ENCODE data around the gene ANKRD30A. TPM values are rescaled to one million over a fixed set of nuclear protein-coding genes. Genes with fewer than 3 reads are reported as not detected.
"Not testable (repeated sequence)": the region's sequence is repeated elsewhere in the genome, so short reads cannot be mapped to it uniquely, and the experiment has no call there.

Gene ANKRD30A
- polyA plus RNA-seq (ENCODE audit: insufficient read length) = not detected
- long read RNA-seq, donor 1 = 0 reads
- long read RNA-seq, donor 2 = 0 reads
- long read RNA-seq, donor 3 = 0 reads
- long read RNA-seq, donor 4 = 0 reads
- long read RNA-seq, donor 5 = 0 reads
- long read RNA-seq, donor 6 = 0 reads
- long read RNA-seq, donor 7 = 0 reads
- long read RNA-seq, donor 8 = 0 reads

- no peak for DNase-seq
Measured at GRCh38 chr10:37125191-37125732, at the start of gene ANKRD30A. Gene ANKRD30A (plus strand): TSS chr10:37125598. CDS start chr10:37125788, 190 bp downstream.

- not testable (repeated sequence) for DNase-seq
Measured at GRCh38 chr10:37076083-37076482, 49.3 kb upstream of the ANKRD30A start.

GRCh38 chr10:37095792-37096573 is 29.4 kb upstream of the ANKRD30A start:
- no peak for DNase-seq

GRCh38 chr10:37101261-37101660 is 24.1 kb upstream of the ANKRD30A start:
- DNase-seq = no peak

- no peak for DNase-seq
Measured at GRCh38 chr10:37109000-37109399, 16.4 kb upstream of the ANKRD30A start.

GRCh38 chr10:37124532-37124931 is 866 bp upstream of the ANKRD30A start:
- no peak for DNase-seq

GRCh38 chr10:37125921-37126320 is 523 bp downstream of the ANKRD30A start:
- DNase-seq = no peak

- no peak for DNase-seq
Measured at GRCh38 chr10:37146443-37146842, 21.0 kb downstream of the ANKRD30A start.

- not testable (repeated sequence) for DNase-seq
Measured at GRCh38 chr10:37162430-37162829, 37.0 kb downstream of the ANKRD30A start.

- not testable (repeated sequence) for DNase-seq
Measured at GRCh38 chr10:37171945-37172344, 46.5 kb downstream of the ANKRD30A start.

GRCh38 chr10:37178296-37178695 is 52.9 kb downstream of the ANKRD30A start:
- not testable (repeated sequence) for DNase-seq

- not testable (repeated sequence) for DNase-seq
Measured at GRCh38 chr10:37182719-37183118, 57.3 kb downstream of the ANKRD30A start.

- DNase-seq = no peak
Measured at GRCh38 chr10:37206132-37206531, 80.7 kb downstream of the ANKRD30A start.

GRCh38 chr10:37220866-37221265 is 95.5 kb downstream of the ANKRD30A start:
- DNase-seq = no peak

- DNase-seq = no peak
Measured at GRCh38 chr10:37222046-37222445, 96.6 kb downstream of the ANKRD30A start.

GRCh38 chr10:37225163-37225562 is 99.8 kb downstream of the ANKRD30A start:
- no peak for DNase-seq

GRCh38 chr10:37226524-37226923 is 101.1 kb downstream of the ANKRD30A start:
- DNase-seq = no peak

GRCh38 chr10:37234692-37235091 is 109.3 kb downstream of the ANKRD30A start:
- DNase-seq = no peak

GRCh38 chr10:37236093-37236492 is 110.7 kb downstream of the ANKRD30A start:
- no peak for DNase-seq

- DNase-seq = no peak
Measured at GRCh38 chr10:37240223-37240622, 114.8 kb downstream of the ANKRD30A start.

GRCh38 chr10:37246637-37247036 is 121.2 kb downstream of the ANKRD30A start:
- DNase-seq = no peak

GRCh38 chr10:37255837-37256236 is 130.4 kb downstream of the ANKRD30A start:
- not testable (repeated sequence) for DNase-seq

GRCh38 chr10:37263304-37263703 is 137.9 kb downstream of the ANKRD30A start:
- no peak for DNase-seq
